ENCODE measurements around the gene DRGX.

Gene DRGX

DNA sequence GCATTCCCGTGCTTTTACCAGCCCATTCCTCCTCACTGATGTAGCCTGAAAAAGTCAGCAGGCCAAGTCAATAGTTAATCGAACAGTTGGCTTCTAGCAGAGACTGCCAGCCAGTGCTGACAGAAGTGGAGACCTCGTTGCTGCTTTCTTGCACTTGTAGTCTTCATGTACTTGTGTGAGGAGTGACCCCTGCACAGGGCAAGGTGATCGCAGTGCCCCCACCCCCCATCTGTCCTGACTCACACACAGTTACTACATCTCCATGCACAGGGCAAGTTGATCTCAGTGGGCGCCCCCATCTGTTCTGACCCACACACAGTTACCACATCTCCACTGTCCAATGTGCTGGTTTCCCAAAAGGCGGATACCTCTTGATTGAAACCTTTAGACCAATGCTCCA lies 62.7 kb downstream of the DRGX start:
- DNase-seq, result no peak

DNA sequence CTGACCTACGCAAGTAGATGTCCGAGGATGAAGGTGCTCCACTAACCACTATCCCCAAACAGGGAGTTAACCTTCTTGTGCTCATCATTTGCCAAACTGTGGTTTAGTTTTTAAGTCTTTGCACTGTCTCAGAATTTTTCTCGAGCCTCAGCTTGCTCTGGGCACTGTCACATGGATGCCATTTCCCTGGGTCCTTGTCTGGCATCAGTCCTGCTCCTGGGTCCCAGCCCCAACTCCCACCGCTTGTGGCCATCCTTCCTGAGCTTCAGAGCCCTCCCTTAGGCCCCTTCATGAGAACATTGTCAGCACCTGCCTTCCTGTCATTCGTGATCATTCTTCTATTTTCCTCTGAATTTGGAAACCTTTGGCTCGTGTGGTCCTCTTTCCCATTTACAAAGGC lies 63.1 kb downstream of the DRGX start:
- DNase-seq, result no peak

DNA sequence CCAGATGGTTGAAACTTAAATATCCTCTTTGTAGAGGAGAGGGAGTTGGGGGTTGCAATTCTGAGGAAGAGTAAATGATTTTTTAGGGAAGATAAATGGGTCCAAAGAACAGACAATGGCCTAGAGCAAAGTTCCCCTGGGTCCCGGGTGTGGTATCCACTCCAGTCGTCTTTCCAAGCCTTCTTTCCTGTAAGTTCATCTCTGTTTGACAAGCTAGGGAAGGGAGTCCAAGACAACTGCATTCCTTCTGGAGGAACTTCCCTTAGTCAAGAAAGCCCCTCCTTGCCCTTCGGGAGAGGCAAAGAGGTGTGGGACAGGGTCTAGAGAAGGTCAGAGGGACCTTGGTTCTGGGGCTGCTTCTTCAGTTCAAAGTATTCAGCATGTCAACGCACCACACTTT lies 63.6 kb downstream of the DRGX start:
- no peak for DNase-seq

DNA sequence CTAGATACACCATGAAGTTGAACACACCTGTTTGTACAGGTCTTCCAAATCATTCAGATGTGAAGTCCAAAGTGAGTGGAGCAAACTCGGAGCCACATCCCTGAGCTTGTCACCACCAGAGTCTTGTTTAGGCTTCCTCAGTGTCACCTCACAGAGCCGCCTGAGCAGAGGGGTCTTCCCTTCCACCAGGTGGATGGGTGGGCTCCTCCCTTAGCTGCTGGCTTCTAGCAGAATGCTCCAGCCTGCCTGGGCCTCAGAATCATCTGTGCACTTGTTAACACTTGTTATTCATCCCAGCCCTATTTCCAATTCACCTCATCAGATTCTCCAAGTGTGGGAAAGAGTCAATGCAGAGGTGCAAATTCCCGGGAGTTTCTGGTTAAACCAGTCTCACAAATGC lies 64.5 kb downstream of the DRGX start:
- no peak for DNase-seq

DNA sequence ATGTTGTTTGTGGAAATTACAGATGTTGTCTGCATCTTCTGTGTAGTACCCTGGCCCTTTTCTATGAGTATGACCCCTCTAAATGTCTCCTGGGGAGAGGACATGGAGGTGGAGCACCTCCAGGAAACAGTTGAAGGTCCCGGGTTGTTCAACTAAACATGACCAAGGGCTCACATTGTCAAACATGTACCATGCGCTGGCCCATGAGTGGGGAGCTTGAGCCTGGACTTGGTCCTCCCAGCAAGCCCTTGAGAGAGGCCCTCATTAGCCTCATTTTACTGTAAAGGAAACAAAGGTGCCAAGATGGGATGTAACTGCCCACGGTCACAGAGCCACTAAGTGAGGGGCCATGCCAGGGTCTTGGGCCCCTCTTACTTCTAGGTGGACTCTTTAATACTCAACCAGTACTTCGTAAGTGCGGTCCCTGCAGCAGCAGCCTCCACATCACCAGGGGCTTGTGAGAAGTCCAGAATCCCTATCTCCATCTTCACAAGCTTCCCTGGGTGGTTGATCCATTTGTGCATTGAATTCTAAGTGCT lies 65.7 kb downstream of the DRGX start:
- no peak for DNase-seq

GRCh38 chr10:49329146-49329505 lies 66.8 kb downstream of the DRGX start:
- DNase-seq, result no peak

DNA sequence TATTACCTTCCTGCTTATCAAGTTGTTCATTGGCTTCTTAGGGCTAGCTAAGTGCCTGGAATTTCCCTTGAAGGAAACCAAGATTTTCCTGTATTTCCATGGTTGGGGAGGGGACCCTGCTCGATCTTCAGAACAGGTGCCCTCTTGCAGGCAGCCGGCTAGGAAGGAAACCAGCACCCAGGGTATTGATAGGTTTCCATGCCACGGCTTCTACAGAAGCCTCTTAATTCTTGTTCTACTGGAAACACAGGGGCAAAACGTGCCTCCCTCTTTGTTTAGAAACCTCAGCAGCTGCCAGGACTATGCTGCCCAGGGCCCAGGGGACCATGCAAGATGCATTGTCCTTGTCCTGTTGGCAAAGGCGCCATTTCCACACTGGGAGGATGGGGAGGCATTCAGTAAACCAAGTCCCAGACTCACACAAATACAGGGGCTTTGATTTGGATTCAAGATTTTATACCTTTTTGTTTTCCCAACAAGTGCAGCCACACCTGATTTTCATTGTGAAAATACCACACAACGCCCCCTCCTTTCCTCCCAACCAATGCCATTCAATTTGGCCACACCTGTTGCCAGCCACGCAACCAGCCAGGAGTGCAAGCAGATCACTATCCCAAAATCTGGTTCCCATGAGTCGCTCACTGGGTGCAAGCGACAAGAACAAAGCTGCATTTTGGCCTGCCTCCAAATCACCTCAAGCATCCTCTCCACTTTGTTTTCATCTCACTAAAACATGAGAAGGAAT lies 67.3 kb downstream of the DRGX start:
- no peak for DNase-seq

DNA sequence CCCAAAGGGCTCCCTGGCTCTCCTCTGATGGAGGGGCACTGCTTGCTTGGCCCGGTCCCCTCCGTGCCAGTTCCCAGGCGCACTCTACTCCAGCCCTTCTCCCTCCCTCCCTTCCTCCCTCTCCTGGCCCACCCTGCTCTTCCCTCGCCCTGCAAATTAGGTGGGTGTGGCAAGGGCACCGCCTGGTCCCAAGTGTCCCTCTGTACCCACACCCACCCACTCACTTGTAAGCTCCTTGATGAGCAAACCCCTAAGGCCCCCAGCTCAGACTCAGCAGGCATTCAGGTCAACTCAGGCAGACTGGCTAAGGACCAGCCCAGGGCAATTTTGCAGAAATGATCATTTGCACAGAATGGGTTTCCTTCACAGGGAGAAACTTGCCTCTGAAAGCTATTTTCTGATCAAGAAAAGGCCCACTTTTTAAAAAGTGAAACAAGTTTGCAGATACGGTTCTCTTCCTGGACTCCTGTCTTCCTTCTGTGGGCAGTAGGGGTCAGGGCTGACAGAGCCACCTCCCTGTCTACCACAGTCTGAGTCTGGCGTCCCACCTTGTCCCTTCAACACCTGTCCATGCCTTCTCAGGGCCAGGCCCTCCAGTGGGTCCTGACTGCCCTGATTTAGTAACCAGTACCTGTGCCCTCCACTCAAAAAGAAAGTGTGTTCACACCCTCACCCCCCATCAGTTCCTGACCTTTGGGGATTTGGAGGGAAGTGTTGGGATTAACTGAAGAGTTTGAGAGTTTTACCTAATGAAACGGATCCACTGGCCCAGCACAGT lies 68.7 kb downstream of the DRGX start:
- no peak for DNase-seq

GRCh38 chr10:49325916-49326783 lies 69.7 kb downstream of the DRGX start:
- DNase-seq, result no peak

GRCh38 chr10:49325131-49325915 lies 70.6 kb downstream of the DRGX start:
- no peak for DNase-seq

DNA sequence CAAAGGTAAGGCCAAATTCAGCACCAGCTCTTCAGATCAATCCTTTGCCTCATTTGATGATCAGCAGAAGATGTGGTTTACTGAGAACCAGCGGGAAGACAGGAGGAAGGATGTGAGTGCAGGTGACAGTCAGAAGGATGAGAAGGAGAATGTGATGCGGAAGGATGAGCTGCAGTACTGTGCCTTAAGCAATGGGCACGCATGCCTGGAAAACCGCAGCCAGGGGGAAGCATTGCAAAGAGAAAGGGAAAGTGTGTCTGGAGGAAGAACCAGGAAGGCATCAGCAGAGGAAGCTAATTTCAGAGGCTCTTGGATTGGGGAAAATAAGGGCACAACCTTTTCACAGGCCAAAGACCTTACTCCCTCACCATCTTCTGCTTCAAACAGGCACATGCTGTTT lies 71.2 kb downstream of the DRGX start:
- DNase-seq, result no peak

DNA sequence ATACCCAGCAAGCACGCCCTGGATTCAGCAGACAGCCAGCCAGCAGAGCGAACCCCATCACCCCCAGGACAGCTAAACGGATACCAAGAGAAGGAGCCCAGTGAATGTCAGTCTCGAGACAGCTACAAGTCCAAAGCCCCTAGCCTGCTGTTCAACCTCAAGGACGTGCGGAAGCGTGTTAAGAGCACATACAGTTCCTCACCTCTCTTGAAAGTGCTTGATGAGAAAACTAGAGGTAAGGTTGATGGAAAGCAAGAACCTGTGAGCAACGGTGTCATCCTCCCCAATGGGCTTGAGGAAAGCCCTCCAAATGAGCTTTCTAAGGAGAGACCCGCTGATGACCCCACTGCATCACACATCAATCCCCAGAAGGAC lies 72.0 kb downstream of the DRGX start:
- DNase-seq, result no peak

DNA sequence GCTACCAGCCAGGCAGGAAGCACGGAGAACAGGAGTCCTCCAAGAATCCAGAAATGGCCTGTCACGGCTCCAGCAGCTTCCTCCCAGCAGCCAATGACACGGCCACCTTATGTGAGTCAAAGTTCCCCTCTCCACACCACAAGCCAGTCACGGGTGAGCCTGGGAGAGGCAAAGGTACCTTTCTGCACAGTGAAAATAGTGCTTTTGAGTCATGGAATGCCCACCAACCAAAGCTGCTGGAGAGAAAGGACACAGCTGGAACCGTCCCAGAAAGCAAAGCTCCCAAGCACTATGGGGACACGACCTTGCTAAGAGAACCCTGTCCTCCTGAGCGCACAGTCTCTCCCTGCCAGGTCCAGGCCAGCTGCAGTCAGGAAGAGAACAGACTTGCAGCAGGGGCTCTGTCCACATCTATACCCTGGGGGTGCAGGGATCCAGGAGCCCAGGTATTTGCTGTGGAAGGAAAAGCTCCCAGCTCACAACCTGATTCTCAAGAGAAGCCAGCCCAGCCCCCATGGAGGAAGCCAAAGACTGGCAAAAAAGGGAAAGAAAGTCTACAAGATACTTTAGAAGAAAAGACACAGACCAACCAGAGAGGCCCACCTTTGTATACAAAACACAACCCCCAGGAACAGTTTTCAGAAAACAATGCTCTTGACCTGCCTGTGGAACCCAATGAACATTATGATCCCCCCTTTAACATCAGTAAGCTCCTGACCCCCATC lies 72.6 kb downstream of the DRGX start:
- DNase-seq, result no peak

DNA sequence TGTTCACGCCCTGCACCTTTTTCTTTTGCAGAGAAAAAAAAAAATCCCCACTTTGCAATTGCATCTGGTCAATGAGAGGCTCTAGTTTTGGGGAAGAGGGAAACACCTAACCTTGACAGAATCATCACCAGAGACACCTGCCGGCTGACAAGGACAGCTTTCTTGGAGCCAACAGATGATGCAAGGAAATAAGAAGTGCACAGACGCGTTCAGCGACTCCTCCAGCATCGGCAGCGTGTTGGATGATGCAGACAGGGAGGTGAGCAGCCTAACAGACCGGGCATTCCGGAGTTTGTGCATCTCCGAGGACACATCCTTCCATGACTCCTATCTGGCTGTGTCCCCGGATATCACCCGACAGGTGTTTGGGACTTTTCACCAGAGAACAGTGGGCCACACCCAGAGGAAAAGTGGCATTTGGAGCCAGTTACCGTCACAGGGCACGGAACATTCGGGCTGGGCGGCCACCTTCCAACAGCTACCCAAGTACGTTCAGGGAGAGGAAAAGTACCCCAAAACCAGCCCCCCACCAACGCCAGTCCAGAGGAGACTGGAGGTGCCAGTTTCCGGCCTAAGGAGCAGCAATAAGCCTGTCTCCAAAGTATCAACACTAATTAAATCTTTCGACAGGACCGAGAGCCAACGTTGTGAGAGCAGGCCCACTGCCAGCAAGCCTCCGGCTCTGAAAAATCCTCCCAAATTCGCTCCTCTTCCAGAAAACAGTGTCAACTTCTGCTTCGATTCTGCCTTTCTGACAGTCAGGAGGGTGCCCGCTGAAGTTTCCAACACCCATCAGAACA lies 73.3 kb downstream of the DRGX start:
- no peak for DNase-seq

DNA sequence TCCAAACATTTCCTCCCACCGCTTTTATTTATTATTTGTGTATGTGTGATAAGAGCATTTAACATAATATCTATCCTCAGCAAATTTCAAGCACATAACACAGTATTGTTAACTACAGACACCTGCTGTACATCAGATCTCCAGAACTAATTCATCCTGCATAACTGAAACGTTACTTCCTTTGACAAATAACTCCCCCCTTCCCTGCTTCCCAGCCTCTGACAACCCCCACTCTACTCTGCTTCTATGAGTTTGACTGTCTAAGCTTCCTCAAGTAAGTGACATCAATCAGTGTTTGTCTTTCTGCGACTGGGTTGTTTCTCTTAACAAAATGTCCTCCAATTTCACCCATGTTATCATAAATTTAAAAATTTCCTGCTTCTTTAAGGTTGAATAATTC lies 74.9 kb downstream of the DRGX start:
- DNase-seq, result no peak

GRCh38 chr10:49320191-49320590 lies 75.7 kb downstream of the DRGX start:
- no peak for DNase-seq

GRCh38 chr10:49319206-49319605 lies 76.7 kb downstream of the DRGX start:
- no peak for DNase-seq

DNA sequence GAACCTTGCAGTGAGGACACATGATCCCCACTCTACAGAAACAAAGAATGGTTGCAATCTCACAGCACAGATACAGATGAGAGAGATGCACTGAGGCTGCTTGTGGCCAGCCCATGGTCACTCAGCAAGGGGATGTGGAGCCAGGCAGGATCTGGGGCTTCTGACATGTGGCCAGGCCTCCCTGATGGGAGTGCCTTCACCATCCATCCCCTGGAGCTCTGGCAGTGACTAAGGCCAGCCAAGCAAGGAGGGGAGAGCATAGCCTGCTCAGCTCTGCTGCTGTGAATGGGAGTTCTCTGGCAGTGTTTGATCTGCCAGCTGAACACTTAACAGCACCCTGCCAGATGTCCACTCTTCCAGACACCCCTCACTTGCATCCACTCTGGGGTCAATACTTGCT lies 77.1 kb downstream of the DRGX start:
- DNase-seq, result no peak

DNA sequence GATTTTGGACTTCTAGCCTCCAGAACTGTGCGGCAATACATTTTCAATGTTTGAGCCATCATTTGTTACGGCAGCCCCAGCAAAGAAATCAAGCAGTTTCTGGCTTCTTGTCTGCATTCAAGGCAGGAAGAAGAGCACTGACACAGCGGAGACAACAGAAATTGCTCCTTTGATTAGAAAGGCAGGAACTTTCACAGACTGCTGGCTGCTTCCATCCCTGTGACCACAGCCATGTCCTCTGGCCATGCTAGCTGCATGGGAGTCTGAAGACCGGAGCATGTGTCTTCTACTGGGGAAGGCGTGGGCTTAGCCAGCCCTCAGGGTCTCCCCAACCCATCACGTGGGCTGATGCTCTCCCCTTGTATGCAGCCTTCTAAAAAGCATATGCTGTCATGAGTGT lies 77.9 kb downstream of the DRGX start:
- no peak for DNase-seq

DNA sequence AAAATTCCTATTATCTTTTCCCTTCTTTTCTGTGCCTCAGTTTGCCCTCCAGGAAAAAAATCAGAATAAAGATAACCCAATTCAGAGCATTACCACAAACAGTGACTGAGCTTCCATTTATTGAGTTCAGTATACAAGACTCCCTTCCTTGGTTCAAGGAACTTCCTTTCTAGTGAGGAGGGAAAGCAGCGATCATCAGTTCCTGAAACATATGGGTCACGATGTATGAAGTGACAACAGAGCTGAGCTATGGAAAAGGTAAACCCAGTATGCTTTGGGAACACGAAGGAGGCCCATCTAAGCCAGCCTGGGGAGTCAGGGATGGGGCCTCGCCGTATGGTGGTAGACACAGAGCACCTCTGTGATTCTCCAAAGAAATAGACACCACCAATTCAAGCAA lies 81.1 kb downstream of the DRGX start:
- no peak for DNase-seq

Measured in CD4-positive, alpha-beta T cell treated with Interleukin-17A for 1 hour (primary cell).